ENCODE measurements around the gene TNFSF10. TPM values are rescaled to one million over a fixed set of nuclear protein-coding genes. Genes with fewer than 3 reads are reported as not detected.

Gene TNFSF10
- total RNA-seq, 4 donors from 2014 or later = 26.9 to 163 (median 37.4) TPM

GRCh38 chr3:172539273-172539672, 16.0 kb upstream of the TNFSF10 start:
- intact Hi-C loops (cut with DNase I; ENCODE audit: low total_unique reads) = no loop called here
- no peak for TF ChIP-seq CTCF (IDR thresholded peaks at IDR 0.05)
- TF ChIP-seq POLR2A (IDR thresholded peaks at IDR 0.05) = no peak
- no peaks in the 10 kb centered on the region for H3K36me3 ChIP-seq
- no peak for DNase-seq
- H3K4me1 ChIP-seq = no peaks in the 10 kb centered on the region
- H3K4me3 ChIP-seq = no peak overlapping the region
- peak overlapping the region in 1 of 2 donors; percentile 25 for H3K27ac ChIP-seq
- no peaks in the 10 kb centered on the region for H3K9me3 ChIP-seq
- H3K27me3 ChIP-seq = no peaks in the 10 kb centered on the region

DNA sequence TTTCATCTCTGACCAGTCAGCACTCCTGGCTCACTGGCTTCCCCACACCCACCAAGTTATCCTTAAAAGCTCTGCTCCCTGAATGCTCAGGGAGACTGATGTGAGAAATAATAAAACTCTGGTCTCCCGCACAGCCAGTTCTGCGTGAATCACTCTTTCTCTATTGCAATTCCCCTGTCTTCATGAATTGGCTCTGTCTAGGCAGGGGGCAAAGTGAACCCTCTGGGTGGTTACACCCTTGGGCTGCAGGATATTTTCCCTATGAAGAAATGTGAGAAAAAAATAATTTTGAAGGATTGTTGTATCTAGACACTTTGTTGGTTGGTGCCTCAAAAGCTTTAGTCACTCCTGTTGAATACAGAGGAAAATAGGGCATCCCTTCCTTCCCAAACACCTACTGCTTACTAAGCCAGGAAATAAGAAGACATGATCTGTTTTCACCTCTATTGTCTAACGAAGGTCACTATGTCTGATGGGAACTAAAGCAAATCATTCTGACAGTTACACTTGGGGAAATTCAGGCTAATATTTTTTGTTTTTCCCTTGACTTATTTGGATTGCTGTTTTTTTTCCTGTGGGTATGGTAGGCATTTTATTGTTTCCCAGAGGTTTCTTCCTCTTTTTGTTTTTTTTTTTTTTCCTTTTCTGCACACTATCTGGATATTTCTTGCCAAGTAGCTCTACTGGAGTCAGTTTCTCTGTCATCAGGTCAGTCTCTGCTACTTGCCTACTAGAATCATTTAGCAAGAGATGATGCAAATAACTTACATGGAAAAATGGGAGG, 15.3 kb upstream of the TNFSF10 start:
- Histone ChIP-seq H3K27ac (peak overlapping the region in 1 of 2 donors; percentile 25), H3K27me3 (no peaks in the 10 kb centered on the region), H3K4me3 (no peak overlapping the region), H3K9me3 (no peaks in the 10 kb centered on the region), H3K4me1 (no peaks in the 10 kb centered on the region), H3K36me3 (no peaks in the 10 kb centered on the region)
- intact Hi-C loops (cut with DNase I; ENCODE audit: low total_unique reads) = no loop called here
- no peak for DNase-seq
- TF ChIP-seq CTCF (IDR thresholded peaks at IDR 0.05) = no peak
- no peak for TF ChIP-seq POLR2A (IDR thresholded peaks at IDR 0.05)

DNA sequence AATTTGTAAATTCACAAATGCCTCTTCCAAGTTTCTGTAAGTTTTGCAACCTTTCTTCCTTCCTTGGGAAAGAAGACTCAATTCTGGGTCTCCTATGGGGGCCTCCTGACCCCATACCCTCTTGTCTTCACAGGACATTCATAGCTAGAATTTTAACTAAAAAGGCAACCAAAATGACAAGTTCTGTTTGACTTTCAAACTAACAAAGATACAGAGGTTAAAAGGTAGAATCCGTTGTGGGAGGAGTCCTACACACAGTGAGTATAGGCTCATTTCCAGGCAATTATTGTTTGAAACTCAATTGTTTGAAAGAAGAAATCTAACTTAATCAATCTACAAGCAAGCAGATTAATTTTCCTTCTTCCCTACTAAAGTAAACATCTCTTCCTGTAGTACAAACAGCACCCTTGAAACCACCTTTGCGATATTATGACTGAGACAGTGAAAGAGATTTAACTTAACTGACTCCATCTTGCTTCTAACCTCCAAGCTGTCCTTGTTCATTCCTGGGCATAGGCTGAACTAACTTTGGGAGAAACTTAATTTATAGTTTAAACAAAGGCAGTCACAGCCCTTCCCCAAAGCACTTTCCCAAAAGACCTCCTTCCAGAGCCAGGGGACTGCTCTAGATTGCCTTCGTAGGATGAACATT, 14.4 kb upstream of the TNFSF10 start:
- Histone ChIP-seq H3K27me3 (no peaks in the 10 kb centered on the region), H3K27ac (no peak overlapping the region), H3K4me3 (no peak overlapping the region), H3K9me3 (no peaks in the 10 kb centered on the region), H3K4me1 (no peaks in the 10 kb centered on the region), H3K36me3 (no peaks in the 10 kb centered on the region)
- TF ChIP-seq CTCF (IDR thresholded peaks at IDR 0.05) (no peak), POLR2A (IDR thresholded peaks at IDR 0.05) (no peak)
- intact Hi-C loops (cut with DNase I; ENCODE audit: low total_unique reads) = no loop called here
- DNase-seq = no peak

DNA sequence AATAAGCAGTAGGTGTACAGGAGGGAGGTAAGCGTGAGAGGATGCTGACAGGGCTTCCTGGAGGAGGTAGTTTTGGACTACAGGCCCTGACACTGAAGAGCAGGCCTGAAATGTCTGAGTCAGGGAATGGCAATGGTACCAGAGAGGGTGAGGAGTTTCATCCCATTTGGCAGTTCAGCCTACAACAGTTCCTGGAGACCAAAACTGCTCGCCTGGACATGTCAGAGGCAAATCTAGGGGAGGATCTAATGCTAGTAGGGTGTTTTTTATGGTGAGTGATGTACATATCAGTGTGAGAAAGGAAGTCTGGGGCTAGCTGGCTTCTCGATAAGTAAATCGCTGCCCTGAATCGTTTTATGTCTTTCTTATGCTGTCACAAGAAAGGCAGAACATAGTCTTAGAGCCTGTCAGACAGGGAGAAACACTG, 13.8 kb upstream of the TNFSF10 start:
- H3K4me3 ChIP-seq = no peak overlapping the region
- TF ChIP-seq CTCF (IDR thresholded peaks at IDR 0.05) (no peak), POLR2A (IDR thresholded peaks at IDR 0.05) (no peak)
- DNase-seq = no peak
- intact Hi-C loops (cut with DNase I; ENCODE audit: low total_unique reads) = no loop called here
- H3K27ac ChIP-seq = no peak overlapping the region
- no peaks in the 10 kb centered on the region for H3K27me3 ChIP-seq
- no peaks in the 10 kb centered on the region for H3K9me3 ChIP-seq
- H3K36me3 ChIP-seq = no peaks in the 10 kb centered on the region
- H3K4me1 ChIP-seq = no peaks in the 10 kb centered on the region

GRCh38 chr3:172536505-172536904, 13.3 kb upstream of the TNFSF10 start:
- no peak overlapping the region for H3K27ac ChIP-seq

More at GRCh38 chr3:172536505-172536904, 13.3 kb upstream of the TNFSF10 start:
- Histone ChIP-seq H3K27me3 (no peaks in the 10 kb centered on the region), H3K4me3 (no peak overlapping the region), H3K4me1 (no peaks in the 10 kb centered on the region), H3K36me3 (no peaks in the 10 kb centered on the region), H3K9me3 (no peaks in the 10 kb centered on the region)
- TF ChIP-seq POLR2A (IDR thresholded peaks at IDR 0.05) (no peak), CTCF (IDR thresholded peaks at IDR 0.05) (no peak)
- DNase-seq = no peak
- intact Hi-C loops (cut with DNase I; ENCODE audit: low total_unique reads) = no loop called here
